ENCODE results near the gene OVOL2. TPM values are rescaled to one million over a fixed set of nuclear protein-coding genes. Genes with fewer than 3 reads are reported as not detected.

The OVOL2 gene
- total and polyA plus RNA-seq, 10 donors: not detected

GRCh38 chr20:18056174-18057100, 1.3 kb downstream of the OVOL2 start:
- no peak for DNase-seq
- peaks cover 13 to 43% (median 30%) of the 10 kb centered on the region in 6 donors for H3K4me1 ChIP-seq
- H3K27me3 ChIP-seq (replicated peaks in 1 of 7): peaks cover 8 to 100% (median 75%) of the 10 kb centered on the region in 7 donors
- H3K27ac ChIP-seq: no peak overlapping the region
- H3K4me3 ChIP-seq: peak overlapping the region; percentile 34 to 68 (median 48)
- TF ChIP-seq CTCF (IDR thresholded peaks at IDR 0.05 in 8 of 11, conservative IDR thresholded peaks at IDR 0.05 in 3 of 11) (no peak), POLR2A (IDR thresholded peaks at IDR 0.05) (no peak), POLR2AphosphoS5 (IDR thresholded peaks at IDR 0.05) (no peak)
- WGBS, 5 donors: 1 to 3% (median 2%) methylated on average over 42 to 103 of the region's 103 CpGs
- intact Hi-C loops (cut with DNase I; ENCODE audit: low total_unique reads): no loop called here
- H3K9me3 ChIP-seq: no peaks in the 10 kb centered on the region
- H3K36me3 ChIP-seq: no peaks in the 10 kb centered on the region

GRCh38 chr20:18055261-18055660, 2.5 kb downstream of the OVOL2 start:
- no peak overlapping the region for H3K27ac ChIP-seq
- WGBS, 5 donors: 10 to 14% (median 13%) methylated on average over 11 of the region's 11 CpGs
- H3K4me3 ChIP-seq: no peak overlapping the region
- peaks cover 8 to 89% (median 68%) of the 10 kb centered on the region in 7 donors for H3K27me3 ChIP-seq (replicated peaks in 1 of 7)
- DNase-seq: no peak
- peaks cover 13 to 43% (median 30%) of the 10 kb centered on the region in 6 donors for H3K4me1 ChIP-seq
- intact Hi-C loops (cut with DNase I; ENCODE audit: low total_unique reads): no loop called here
- no peaks in the 10 kb centered on the region for H3K36me3 ChIP-seq
- no peaks in the 10 kb centered on the region for H3K9me3 ChIP-seq
- TF ChIP-seq POLR2A (IDR thresholded peaks at IDR 0.05) (no peak), CTCF (IDR thresholded peaks at IDR 0.05 in 8 of 11, conservative IDR thresholded peaks at IDR 0.05 in 3 of 11) (no peak), POLR2AphosphoS5 (IDR thresholded peaks at IDR 0.05) (no peak)

DNA sequence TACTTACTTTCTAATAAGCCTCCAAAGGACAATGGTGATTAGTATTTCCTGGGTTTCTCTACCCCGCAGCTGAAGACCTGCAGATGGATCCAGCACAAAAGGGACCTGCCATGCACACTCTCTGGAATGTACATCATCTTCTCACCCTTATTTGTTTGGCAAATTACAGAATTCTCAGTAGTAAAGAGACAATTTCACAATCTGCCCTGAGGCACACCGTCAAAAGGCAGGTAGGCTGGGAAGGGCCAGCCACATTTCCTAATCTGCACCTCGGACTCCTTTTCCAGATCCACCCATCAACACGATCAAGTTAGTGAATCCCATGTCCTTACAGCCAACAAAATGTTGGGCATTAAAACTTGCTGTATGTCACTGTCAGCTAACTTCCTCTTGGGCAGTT, 4.9 kb downstream of the OVOL2 start:
- WGBS, 5 donors: 78 to 90% (median 85%) methylated on average over 4 of the region's 4 CpGs
- intact Hi-C loops (cut with DNase I; ENCODE audit: low total_unique reads): no loop called here
- Histone ChIP-seq H3K4me3 (no peak overlapping the region), H3K27me3 (replicated peaks in 1 of 7) (peaks cover 7 to 65% (median 46%) of the 10 kb centered on the region in 7 donors), H3K4me1 (peaks cover 9 to 34% (median 18%) of the 10 kb centered on the region in 6 donors), H3K27ac (no peak overlapping the region), H3K9me3 (no peaks in the 10 kb centered on the region), H3K36me3 (no peaks in the 10 kb centered on the region)
- no peak for DNase-seq
- TF ChIP-seq POLR2A (IDR thresholded peaks at IDR 0.05): no peak
- no peak for TF ChIP-seq POLR2AphosphoS5 (IDR thresholded peaks at IDR 0.05)
- no peak for TF ChIP-seq CTCF (IDR thresholded peaks at IDR 0.05 in 8 of 11, conservative IDR thresholded peaks at IDR 0.05 in 3 of 11)

DNA sequence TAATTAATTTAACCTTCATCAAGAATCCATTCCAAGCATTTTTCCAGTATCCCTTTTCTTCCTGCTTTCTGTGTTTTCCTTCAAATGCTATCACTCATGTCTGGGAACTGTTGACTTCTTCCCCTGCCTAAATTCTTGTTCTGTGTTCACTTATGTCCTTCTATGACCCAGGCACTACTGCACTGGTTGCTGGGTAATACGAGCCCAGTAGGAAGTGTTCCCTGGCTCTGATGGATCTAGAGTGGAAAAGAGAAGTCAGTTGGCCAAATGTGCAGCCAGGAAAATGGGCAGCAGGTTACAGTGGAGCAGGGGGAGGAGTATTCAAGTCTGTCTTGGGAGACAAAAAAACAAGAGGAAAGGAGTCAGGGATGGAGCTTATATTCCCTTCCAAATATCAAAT, 7.1 kb downstream of the OVOL2 start:
- Histone ChIP-seq H3K27me3 (replicated peaks in 1 of 7) (peaks cover 0 to 42% (median 25%) of the 10 kb centered on the region in 7 donors), H3K36me3 (no peaks in the 10 kb centered on the region), H3K9me3 (no peaks in the 10 kb centered on the region), H3K27ac (no peak overlapping the region), H3K4me3 (no peak overlapping the region), H3K4me1 (peaks cover 0 to 12% (median 0%) of the 10 kb centered on the region in 6 donors)
- no peak for DNase-seq
- WGBS, 5 donors: 52 to 75% (median 67%) methylated on average over 1 of the region's 1 CpG
- TF ChIP-seq POLR2A (IDR thresholded peaks at IDR 0.05) (no peak), POLR2AphosphoS5 (IDR thresholded peaks at IDR 0.05) (no peak), CTCF (IDR thresholded peaks at IDR 0.05 in 8 of 11, conservative IDR thresholded peaks at IDR 0.05 in 3 of 11) (no peak)
- intact Hi-C loops (cut with DNase I; ENCODE audit: low total_unique reads): no loop called here

Measured in spleen (tissue), 11 donors.